Measurements from ENCODE around the gene NTRK2.

NTRK2 gene

DNA sequence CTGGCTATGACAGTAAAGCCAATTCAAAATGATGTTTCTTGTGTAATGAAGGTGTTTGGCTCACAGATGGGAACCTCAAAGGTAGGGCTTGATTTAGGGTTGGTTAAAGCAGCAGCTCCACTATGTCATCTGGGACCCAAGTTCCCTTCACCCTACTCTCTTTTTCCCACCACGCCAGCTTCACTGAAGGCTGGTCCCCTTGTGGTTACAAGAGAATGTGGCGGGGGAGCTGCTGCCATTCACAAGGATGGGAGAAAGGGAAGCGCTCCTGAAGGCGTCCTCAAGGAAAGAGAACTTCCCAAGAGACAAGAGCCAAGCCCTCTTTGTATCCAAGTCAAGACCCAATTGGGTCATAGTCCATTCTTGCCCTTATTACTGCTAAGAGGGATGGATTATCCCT lies 72.7 kb downstream of the NTRK2 start:
- DNase-seq, result no peak

DNA sequence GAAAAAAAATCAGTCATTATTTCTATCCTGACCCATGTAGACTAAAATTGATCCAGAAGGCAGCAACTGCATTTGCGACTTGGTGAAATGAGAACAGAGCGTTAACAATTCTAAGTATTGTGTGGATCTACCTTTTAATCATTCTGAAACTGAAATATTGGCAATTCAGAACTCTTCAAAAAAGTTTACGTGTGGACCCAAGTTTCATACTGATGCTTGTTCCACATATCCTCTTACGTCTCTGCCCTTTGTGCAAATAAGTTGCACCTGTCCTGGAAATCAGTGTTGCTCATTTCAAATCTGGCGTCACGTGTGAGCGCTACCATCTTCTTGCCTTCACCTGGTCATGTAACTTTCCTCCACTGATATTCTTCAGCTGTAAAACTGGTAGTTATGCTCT lies 74.7 kb downstream of the NTRK2 start:
- no peak for DNase-seq

DNA sequence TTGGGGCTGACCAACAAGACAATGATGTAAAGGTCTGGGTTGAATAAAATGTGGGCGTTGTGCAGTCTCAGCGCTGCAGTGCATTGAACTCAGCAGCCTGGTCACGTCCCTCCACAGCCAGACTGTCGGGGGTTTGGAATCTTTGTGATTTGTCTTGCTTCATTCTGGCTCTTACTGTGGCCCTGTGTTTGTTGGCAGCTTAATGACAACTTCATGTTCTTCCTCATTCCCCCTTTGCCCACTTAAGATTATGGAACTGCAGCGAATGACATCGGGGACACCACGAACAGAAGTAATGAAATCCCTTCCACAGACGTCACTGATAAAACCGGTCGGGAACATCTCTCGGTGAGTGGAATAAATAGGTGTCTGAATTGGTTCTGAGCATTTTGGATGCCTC lies 75.2 kb downstream of the NTRK2 start:
- DNase-seq, result no peak

DNA sequence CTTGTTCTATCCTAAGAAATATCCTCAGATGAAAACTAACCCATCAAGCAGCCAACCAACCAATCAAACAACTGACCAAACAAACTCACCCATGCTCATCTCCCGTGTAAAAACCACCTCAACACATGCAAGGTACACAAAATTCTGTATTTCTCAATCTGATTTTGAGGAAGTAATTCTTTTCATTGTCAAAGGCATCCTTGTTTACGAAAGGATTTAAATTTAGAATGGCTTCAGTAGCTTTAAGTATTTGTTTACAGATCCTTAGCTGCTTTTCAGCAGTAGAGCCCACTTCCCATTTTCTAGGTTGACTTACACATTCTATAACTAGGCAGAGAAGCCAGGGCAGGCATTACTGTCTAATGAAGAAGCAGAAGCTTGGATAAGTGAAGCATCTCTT lies 78.6 kb downstream of the NTRK2 start:
- DNase-seq, result no peak

DNA sequence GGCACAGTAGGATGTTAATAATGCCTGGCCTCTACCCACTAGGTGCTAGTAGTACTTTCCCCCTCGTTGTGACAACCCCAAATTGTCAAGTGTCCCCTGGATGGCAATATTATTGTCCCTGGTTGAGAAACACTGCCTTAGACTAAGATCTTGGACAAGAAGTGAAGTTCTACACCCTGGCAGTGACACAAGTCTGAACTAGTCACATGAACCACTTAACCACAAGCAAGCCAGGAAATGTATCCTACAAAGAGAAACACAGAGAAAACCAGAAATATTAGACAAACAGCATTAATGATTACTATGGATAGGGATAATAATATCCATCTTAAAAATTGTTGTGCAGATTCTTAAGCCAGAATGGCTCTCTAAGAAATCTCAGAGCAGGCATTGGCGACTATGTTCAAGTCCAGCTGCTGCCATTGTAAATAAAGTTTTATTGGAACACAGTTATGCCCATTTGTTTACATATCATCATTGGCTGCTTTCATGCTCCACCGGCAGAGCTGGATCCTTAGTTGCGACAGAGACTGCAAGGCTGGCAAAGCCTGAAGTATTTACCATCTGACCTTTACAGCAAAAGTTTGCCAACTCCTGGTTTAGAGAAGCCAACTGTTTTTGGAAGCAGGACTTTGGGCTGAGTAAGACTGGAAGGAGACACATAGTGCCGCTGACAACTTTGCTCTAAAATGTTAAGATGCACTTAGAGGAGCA lies 80.8 kb downstream of the NTRK2 start:
- DNase-seq, result no peak

DNA sequence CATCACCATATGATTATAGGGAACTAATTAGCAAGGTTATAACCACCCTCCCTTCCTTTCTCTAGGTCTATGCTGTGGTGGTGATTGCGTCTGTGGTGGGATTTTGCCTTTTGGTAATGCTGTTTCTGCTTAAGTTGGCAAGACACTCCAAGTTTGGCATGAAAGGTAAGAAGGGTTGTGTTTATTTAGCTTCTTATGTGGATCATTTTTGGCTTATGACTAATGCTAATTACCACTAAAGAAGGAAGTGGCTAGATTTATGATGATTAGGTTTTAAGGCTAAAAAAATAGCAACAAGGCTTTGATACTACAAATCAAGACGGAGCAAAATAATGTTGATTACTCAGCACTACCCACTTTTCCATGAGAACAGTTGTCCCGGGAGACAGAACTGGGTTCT lies 82.4 kb downstream of the NTRK2 start:
- DNase-seq, result no peak

DNA sequence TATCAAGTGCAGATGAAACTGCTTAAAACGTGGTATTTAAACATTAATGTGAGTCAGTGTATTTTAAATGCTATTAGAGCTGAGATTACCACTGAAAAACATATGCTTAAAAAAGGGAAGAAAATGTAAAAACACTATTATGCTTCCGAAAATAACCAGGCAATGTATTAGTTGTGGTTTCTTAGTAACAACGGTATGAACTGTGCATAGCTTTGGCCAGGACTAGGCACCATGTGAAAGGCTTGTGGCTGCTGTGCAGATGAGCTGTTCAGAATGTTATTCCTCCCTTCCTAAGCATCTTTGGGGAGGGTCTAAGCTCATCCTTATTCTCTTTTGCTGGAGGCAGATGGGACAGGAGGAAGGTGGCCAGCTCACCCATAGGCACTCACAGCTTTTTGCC lies 84.9 kb downstream of the NTRK2 start:
- no peak for DNase-seq

DNA sequence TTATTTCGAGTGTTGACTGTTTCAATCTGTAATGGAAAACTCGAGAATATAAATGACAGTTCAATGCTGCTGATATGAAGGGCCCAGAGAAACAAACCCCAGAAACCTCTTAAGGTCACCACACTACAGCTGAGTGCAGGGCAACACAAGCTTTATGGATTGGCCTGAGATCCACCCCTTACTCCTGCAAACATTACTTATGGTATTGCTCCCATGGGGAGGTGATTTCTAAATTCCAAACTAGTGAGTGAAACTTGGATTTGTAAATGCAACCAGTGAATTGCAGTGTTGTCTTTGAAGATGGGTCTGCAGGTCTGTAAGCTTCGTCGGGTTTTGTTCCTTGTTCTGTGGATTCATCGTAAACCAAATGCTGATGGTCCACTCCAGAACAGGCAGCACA lies 85.4 kb downstream of the NTRK2 start:
- no peak for DNase-seq

DNA sequence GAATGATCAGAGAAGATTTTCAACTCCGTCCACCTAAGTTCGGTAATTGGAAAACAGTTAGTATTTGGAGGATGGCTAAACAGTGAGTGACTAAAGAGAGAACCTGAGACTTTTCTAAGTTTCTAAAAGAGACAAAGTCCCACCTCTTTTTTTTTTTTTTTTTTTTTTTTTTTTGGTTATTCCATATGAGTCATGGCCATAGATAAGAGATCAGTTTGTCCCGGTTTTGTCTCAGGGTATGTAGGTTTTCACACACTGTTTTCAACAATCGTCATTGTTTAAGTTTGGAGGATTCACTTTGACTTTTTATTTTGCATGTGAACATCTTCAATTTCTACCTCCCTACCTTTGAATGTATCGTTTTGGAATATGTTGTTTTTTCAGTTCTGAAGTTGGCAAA lies 85.9 kb downstream of the NTRK2 start:
- no peak for DNase-seq

DNA sequence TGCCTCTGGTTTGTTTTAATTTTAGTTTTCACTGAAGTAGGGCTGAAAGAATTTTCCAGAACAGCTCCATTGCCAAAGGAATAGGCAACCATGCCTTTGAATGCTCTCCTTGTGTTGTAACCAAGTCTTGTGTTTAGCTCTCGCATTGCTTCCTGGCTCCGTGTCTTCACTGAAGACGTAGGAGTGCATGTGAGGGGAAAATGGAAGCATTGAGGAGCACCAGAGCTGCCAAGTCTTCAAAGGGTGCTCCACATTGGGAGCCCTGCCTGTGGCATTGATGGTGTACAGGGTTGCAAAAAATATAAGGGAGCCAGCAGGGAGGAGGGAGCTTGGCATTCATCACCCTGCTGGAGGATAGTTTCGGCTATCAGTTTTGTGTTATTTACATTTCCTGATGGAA lies 86.6 kb downstream of the NTRK2 start:
- DNase-seq, result peak in 1 of 2 donors; percentile 26

DNA sequence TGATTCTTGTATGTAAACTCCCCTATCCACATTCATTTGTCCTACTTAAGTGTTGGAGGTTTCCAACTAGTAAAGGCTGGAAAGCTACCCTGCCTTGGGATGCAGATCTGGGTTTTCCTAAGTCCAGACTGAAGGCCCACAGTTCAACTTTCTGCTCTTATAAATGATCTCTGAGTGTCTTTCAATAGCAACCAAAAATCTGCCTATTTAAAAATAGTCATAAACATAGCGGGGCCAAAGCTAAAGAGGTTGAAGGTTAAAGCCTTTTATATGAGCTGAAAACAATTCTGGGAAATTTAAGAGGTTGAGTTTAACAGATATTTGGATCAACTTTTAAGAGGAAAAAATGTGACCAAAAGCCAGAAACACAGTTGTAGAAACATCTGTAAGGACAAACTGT lies 87.2 kb downstream of the NTRK2 start:
- no peak for DNase-seq

DNA sequence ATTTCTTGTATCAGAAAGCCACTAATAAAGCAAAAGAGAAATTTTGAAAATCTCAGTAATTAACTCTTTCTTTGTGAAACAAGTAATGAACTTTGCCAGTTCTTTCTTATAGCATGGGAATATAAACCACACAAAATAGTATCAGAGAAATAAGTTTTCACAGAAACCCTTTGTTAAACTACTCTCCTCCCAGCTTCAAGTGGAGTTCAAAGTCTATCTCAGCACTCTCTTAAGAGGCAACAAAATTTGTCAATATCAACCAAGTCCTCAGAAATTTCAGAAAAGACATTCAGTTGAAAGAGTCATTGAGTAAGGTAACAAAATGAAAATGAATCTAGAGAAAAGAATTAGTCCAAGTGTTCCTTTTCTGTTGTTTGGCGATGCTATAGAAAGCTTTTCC lies 89.3 kb downstream of the NTRK2 start:
- DNase-seq, result no peak

DNA sequence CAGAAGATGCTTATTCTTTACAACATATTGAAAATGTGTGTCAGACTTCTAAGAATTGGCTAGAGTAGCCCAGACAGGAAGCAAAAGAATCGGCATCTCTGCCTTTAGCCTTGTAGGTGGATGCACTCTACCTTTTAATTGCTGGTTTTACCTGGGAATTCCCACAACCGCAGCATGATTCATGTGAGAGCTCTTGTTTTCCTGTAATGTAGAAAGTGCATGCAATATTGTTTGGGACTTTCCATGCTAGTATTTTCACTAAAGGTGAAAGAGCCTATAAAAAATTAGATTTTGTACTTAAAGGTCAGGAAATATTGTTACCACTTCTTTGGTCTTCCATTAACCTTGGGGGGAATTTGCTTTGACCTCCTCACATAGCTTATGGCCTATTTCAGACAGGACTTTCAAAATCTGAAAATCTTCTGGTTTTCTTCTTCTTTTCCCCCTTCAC lies 89.8 kb downstream of the NTRK2 start:
- DNase-seq, result no peak

DNA sequence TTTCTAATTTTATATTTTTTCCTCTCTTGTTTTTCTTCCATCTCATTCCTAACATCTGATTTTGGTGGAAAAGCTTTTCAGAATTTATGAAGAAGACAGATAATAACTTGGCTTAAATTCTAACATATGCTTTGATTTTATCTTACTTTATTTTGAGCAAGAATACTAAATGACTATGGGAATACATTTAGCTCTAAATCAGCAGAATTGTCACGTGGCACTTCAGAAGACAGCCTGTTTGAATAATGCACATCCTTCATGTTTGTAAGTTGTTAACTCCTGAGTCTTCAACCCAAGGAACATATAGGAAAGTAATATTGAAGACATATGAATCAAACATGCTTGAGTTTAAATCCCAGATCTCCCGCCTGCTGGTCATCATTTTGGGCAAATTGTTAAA lies 90.3 kb downstream of the NTRK2 start:
- DNase-seq, result no peak

DNA sequence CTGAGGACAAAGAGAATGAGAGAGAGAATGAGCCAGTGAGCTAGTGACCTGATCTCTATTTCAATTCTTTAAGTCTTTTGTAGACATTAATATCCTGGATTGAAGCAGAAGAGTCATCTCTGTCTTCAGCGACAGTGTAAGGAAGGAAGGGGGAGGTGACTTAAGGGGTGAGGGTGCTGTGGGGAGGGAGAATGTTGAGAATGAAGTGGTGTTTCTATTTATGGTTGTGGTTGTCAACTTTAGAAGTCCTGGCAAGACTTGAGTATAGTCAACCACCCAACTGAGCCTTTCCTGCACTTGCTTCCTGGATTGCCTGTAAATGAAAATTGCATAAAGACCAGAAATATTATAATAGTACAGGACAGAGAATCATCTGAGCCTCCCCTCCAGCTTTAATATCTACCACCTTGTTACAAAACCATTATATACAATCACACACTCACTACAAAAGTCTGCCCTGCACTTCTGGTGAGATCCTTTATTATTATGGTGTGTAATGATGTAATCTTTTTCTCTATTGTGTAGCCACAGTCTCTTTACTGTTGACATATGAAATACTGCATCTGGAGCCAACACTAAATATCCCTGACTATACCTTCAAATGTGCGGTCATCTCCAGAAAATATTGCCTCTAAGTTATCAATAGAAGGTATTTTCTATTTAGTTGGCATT lies 91.7 kb downstream of the NTRK2 start:
- no peak for DNase-seq

DNA sequence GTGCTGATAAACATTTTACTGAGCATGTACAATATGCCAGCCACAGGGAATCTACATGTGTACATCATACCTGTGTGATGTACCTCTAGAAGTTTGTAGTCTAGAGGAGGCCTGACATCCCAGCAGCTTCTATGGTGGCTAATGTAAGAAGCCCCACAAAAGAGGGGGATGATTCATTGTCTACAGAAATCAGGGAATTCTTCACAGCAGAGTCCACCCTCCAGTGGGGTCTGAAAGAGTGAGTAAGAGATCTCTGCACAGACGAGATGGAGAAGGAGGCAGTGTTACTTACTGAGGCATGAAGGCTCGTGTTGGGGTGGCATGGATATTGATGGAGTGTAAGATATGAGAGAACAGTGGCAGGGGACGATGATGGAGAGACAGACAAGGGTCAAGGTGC lies 103.0 kb downstream of the NTRK2 start:
- no peak for DNase-seq

DNA sequence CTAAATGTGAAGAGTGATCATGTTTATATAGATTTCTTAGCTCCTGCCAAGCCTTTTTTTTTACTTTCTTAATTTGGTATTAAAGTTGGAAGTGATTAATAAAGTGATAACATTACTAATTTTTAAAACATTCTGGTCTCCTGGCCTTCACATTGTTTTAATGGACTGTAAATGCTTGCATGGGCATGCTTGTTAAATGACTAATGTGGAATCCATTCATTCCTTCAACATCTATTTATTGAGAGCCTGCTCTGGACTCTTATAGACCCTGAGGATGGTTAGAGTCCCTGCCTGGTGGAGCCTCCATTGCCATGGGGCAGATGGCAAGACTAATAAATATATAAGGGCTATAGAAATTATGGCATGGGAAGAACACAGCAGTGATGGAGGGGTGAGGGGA lies 103.5 kb downstream of the NTRK2 start:
- DNase-seq, result no peak

DNA sequence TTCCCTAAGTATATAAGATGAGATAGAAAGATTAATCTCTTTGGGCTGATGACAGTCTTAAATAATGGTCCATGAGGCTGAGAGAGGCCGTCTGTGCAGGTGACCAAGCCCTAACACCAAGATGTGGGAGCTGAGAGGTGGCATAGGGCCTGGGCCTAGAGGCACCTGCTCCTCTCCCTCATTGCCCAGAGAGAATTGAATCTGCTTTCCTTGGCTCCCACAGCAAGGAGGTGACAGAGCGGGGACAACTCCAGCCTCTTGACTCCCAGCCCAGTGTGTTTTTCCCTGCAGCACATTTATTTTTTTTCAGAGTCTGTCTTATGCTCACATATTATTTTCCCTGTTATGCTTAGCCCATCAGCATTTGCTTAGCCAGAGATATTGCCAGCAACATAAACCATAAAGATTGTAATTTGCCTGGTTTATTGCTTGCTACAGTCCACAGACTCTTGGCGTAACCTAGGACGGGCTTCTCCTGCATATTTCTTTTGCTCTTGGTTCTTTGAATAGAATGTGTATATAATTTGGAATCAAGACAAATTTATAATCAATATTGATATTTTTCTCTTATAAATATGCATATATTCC lies 105.6 kb downstream of the NTRK2 start:
- DNase-seq, result no peak

DNA sequence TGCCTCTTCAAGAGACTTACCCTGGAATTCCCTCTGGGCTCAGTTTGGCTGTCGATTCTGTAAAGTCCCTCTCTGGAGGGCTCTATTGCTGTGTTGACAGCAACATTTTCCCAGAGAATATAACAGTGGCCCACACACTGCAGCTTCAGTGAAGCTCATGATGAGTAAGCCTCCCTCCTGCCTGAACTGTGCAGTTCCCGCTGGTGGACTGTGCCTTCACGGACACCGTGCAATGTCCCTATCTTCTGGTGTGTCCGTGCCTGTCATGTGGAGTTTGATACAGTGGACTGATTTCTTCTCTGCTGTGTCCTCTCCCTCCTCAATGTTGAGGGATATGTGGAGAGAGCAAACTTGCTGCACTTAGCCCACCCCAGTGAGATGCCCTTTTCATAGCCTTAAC lies 109.0 kb downstream of the NTRK2 start:
- no peak for DNase-seq

DNA sequence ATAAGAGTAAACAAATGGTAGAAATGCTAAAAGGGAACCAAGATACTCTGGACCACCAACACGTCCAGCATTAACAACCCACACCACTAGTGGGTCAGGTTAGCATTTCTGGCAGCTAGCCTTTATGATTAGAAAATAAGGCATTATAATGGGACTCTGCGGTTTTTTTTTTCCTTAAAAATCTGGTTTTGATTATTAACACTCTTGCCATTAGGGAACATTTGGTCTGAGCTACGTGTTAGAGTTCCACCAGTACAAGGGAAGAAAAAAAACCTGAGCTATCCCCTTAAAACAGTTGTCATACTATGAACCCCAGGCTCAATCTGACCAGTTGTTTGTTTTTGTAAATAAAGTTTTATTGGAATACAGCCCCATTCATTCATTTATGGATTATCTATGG lies 110.4 kb downstream of the NTRK2 start:
- DNase-seq, result no peak

DNA sequence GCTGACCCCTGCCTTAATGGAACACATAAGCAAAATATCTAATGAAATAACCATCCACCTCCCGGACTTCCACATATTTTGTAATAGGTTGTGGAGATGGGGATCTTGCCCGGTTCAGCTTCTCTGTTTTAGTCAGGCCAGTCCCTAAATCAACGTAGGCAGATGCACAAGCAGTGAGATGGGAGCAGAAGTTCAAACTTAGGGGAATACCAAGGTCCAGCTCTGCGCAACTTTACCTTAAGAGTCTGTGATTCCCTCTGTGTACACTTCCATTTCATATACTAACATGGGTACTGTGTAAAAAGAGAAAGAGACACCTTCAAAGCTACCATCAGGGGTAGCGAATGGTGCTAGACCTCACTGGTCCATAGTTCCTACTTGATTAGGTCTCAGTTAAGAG lies 110.9 kb downstream of the NTRK2 start:
- DNase-seq, result no peak

DNA sequence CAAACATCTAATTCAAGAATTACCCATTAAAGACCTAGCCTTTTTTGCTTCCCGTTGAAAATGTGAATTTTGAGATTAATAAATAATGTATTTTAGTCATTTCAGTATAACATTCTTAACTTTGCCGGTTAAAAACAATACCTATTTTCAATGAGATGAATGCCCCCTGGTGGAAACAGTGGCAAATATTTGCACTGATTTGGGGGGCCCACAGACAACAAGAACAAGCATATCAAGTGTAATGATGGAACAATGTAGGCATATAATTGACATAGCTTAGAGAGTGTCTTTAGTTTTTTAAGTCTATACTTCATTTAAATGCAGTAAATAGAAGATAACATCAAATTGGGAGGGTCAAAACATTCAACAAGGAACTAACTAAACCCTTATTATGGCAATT lies 111.9 kb downstream of the NTRK2 start:
- no peak for DNase-seq

DNA sequence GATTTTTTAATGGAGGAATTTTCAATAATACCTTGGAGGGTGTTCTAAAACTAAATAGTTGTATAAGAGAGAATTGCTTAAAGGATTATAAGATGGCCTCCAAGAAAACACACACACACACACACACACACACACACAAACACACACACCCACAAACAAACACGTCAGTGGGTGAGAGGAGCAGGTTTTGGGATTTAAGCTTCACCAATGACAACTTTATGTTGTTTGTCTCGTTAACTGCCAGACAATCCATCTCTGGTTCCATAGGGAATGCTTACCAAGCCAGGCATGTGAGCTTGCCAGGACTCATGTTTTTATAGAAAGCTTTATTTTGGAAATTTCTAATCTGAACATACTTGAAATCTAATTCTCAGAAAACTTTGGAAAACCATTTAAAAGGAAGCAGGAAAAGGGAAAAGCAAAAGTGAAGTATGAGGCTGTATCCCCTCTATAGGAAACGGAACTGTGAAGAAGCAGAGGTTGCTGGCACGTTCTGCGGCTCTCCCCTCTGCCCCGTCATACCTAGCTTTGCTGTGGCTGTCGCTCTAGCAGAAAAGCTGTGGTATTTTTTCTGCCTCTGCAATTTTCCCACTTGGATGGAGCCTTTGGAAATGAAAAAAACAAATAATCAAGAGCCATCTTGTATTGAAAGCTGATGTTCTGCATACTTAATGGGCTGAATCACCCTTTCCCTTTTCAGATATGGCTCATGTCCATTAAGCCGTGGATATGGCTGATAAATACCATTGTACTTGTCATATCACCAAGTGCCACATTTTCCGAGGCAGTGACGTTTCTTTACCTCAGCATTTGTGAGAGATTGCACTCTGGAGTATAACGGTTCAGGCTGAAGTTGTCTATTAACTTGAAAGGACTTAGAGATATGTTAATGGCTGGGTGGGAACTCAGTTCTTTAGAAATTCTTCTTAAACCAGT lies 112.7 kb downstream of the NTRK2 start:
- DNase-seq, result no peak
